Measurements from ENCODE around the gene IRX6.

The IRX6 gene

GRCh38 chr16:55379371-55379770 lies 55.4 kb downstream of the IRX6 start:
- H3K4me1 ChIP-seq = no peaks in the 10 kb centered on the region
- no peaks in the 10 kb centered on the region for H3K9me3 ChIP-seq (ENCODE audit: control insufficient read depth, low read length)
- no peak overlapping the region for H3K4me3 ChIP-seq (ENCODE audit: low read depth, low read length)
- no peak for TF ChIP-seq CTCF (IDR thresholded peaks at IDR 0.05)
- no peak overlapping the region for H3K9ac ChIP-seq
- no peak overlapping the region for H2AFZ ChIP-seq
- H3K4me2 ChIP-seq (ENCODE audit: low read length) = no peak overlapping the region
- H3K79me2 ChIP-seq = no peaks in the 10 kb centered on the region
- H3K27ac ChIP-seq = no peak overlapping the region
- H3K36me3 ChIP-seq (ENCODE audit: control insufficient read depth, insufficient read depth, low read length) = no peaks in the 10 kb centered on the region
- no peaks in the 10 kb centered on the region for H3K27me3 ChIP-seq (ENCODE audit: control insufficient read depth, insufficient read depth, low read length)

- no peak overlapping the region for H3K4me3 ChIP-seq (ENCODE audit: low read depth, low read length)
- no peak overlapping the region for H3K9ac ChIP-seq
- H3K27ac ChIP-seq = no peak overlapping the region
- no peak overlapping the region for H2AFZ ChIP-seq
- H3K4me2 ChIP-seq (ENCODE audit: low read length) = no peak overlapping the region
- no peak for TF ChIP-seq CTCF (IDR thresholded peaks at IDR 0.05)
- no peaks in the 10 kb centered on the region for H3K9me3 ChIP-seq (ENCODE audit: control insufficient read depth, low read length)
- no peaks in the 10 kb centered on the region for H3K36me3 ChIP-seq (ENCODE audit: control insufficient read depth, insufficient read depth, low read length)
- no peaks in the 10 kb centered on the region for H3K79me2 ChIP-seq
- H3K4me1 ChIP-seq = no peaks in the 10 kb centered on the region
- H3K27me3 ChIP-seq (ENCODE audit: control insufficient read depth, insufficient read depth, low read length) = no peaks in the 10 kb centered on the region
Measured at GRCh38 chr16:55379876-55380390, 55.9 kb downstream of the IRX6 start.
